GM12878 (cell line): ENCODE data around the gene ATN1. TPM values are rescaled to one million over a fixed set of nuclear protein-coding genes. Genes with fewer than 3 reads are reported as not detected.
A peak's percentile ranks its signal among the peaks of the same experiment; 100 is the strongest.

ENCODE experiments used
- ATAC-seq: fragments of 200-7000 bp; cut with Tn5 transposase; 3 replicates; pipeline ENCODE4 v1.9.1; 2020; ENCODE audit warnings: mild to moderate bottlenecking, moderate library complexity
- BruUV-seq: library from RNA; stranded (reverse); fragments of 400-500 nt; replicated peaks from 2 replicates; lab custom pipeline; 2021; lab: Mats Ljungman, UMichigan
- CTCF ChIA-PET: fragments of 300-600 bp; sonication (Branson Sonifier 250); formaldehyde crosslinking; extraction: SDS; loops from one replicate; lab custom pipeline; 2021; ENCODE audit warnings: inconsistent platforms; lab: Yijun Ruan, JAX
- POLR2A ChIA-PET: fragments of 350-600 bp; formaldehyde crosslinking; extraction: SDS; loops from one replicate; lab custom pipeline; 2021; ENCODE audit warnings: inconsistent platforms; lab: Charles Lee
- RAD21 ChIA-PET: fragments of 300-600 bp; sonication (Branson Sonifier 250); formaldehyde crosslinking; loops from one replicate; lab custom pipeline; 2023; ENCODE audit warnings: antibody characterized with exemption; ENCODE audit not compliant: unreplicated experiment; lab: Charles Lee
- SMC1A ChIA-PET: fragments of 300-600 bp; sonication (Branson Sonifier 250); formaldehyde crosslinking; loops from one replicate; lab custom pipeline; 2023; ENCODE audit not compliant: unreplicated experiment, uncharacterized antibody; lab: Charles Lee
- DNase-seq: peaks from one replicate; pipeline ENCODE4 v3.0.0-alpha.2; 2011; ENCODE audit warnings: low read depth, low spot score
- FAIRE-seq: peaks from 3 replicates; lab custom pipeline; 2011; peaks lifted over from hg19 to GRCh38; lab: Jason Lieb, UNC
- H2AFZ ChIP-seq: 2 replicates; pipeline ENCODE4 v1.6.0; 2011; ENCODE audit warnings: low read depth, low read length, control low read depth; ENCODE audit not compliant: control insufficient read depth
- H3K27ac ChIP-seq: 2 replicates; pipeline ENCODE4 v1.5.1; 2011; ENCODE audit warnings: control low read depth; ENCODE audit not compliant: control insufficient read depth, insufficient read depth
- H3K27me3 ChIP-seq, 2 experiments: replicated peaks in 1 of 2; 2 replicates each; pipeline versions ENCODE4 v1.6.0 to v1.6.1; 2011; ENCODE audit warnings: low read length in 1 of 2; ENCODE audit not compliant: control insufficient read depth in 2 of 2, insufficient read depth in 2 of 2
- H3K36me3 ChIP-seq, 2 experiments: 2 replicates each; pipeline ENCODE4 v1.5.1; 2011; ENCODE audit warnings: low read length in 1 of 2; ENCODE audit not compliant: control insufficient read depth in 2 of 2, insufficient read depth in 2 of 2
- H3K4me1 ChIP-seq: 2 replicates; pipeline ENCODE4 v1.6.1; 2011; ENCODE audit warnings: mild to moderate bottlenecking, low read length, moderate library complexity, mixed read lengths; ENCODE audit not compliant: control insufficient read depth, insufficient read depth
- H3K4me2 ChIP-seq: 2 replicates; pipeline ENCODE4 v1.6.0; 2011; ENCODE audit warnings: control low read depth; ENCODE audit not compliant: control insufficient read depth, insufficient read depth
- H3K4me3 ChIP-seq: fragments of 200-600 bp; sonication (generic); 2 replicates; pipeline ENCODE4 v1.5.1; 2016
- H3K79me2 ChIP-seq: 2 replicates; pipeline ENCODE4 v1.6.0; 2011; ENCODE audit warnings: low read length; ENCODE audit not compliant: control insufficient read depth, insufficient read depth
- H3K9ac ChIP-seq: 2 replicates; pipeline ENCODE4 v1.8.0; 2011; ENCODE audit warnings: low read length, control low read depth, mixed read lengths; ENCODE audit not compliant: control insufficient read depth, insufficient read depth
- H3K9me3 ChIP-seq: replicated peaks from 3 replicates; pipeline ENCODE4 v1.5.1; 2011; ENCODE audit warnings: mild to moderate bottlenecking, low read length; ENCODE audit not compliant: control insufficient read depth, insufficient read depth
- H4K20me1 ChIP-seq: 2 replicates; pipeline ENCODE4 v1.6.0; 2011; ENCODE audit not compliant: control insufficient read depth, insufficient read depth
- CHD1 ChIP-seq: IDR thresholded peaks from 2 replicates; pipeline ENCODE4 v1.6.1; 2012; ENCODE audit warnings: low read depth, low read length, improper control_type of control experiment
- CHD4 ChIP-seq: fragments of 200-600 bp; sonication (generic); IDR thresholded peaks from 2 replicates; pipeline ENCODE4 v1.6.1; 2016; ENCODE audit warnings: mild to moderate bottlenecking
- NR2F1 ChIP-seq: fragments of 450-650 bp; conservative IDR thresholded peaks from 2 replicates; pipeline ENCODE4 v1.6.1; 2017; ENCODE audit warnings: mild to moderate bottlenecking
- POLR2A ChIP-seq: IDR thresholded peaks from 2 replicates; pipeline ENCODE4 v1.6.1; 2011; ENCODE audit warnings: low read depth, mild to moderate bottlenecking, low read length
- RBBP5 ChIP-seq: fragments of 200-600 bp; sonication (generic); conservative IDR thresholded peaks from 2 replicates; pipeline ENCODE4 v1.6.1; 2016
- SIN3A ChIP-seq: IDR thresholded peaks from 2 replicates; pipeline ENCODE4 v1.6.1; 2012; ENCODE audit warnings: low read depth, low read length, improper control_type of control experiment
- SREBF2 ChIP-seq: IDR thresholded peaks from 2 replicates; pipeline ENCODE4 v1.6.1; 2012; ENCODE audit warnings: mild to moderate bottlenecking, low read length
- TCF12 ChIP-seq: IDR thresholded peaks from 2 replicates; pipeline ENCODE4 v1.6.1; 2011; ENCODE audit warnings: low read depth, mild to moderate bottlenecking, low read length
- whole genome bisulfite sequencing: methylation state at CpG from one replicate; pipeline ENCODE4 v1.1.6; 2016; ENCODE audit warnings: low lambda C conversion rate; ENCODE audit not compliant: insufficient replicate concordance, insufficient coverage; ENCODE audit errors: missing lambda C conversion rate; 5-methylcytosine and 5-hydroxymethylcytosine counted together
- in situ Hi-C: fragments of 300-500 bp; cut with MboI; formaldehyde crosslinking; loops from 9 replicates; pipeline ENCODE4 v1.14.3; 2018; ENCODE audit warnings: mixed read lengths
- intact Hi-C: fragments of 100-400 bp; cut with micrococcal nuclease; formaldehyde crosslinking; loops from one replicate; pipeline ENCODE4 v1.14.2; 2022; ENCODE audit not compliant: unreplicated experiment
- polyA plus RNA-seq, 11 experiments: library from polyadenylated mRNA; depleted of rRNA in 4 of 11; unstranded in 6 of 11; stranded (reverse) in 5 of 11; fragments of >200 nt; fragmentation: Nextera tagmentation in 4 of 11; fragmentation: Illumina TruSeq in 1 of 11; extraction: Ambion mirVana in 4 of 11; extraction: Trizol in 1 of 11; gene quantifications; 1 replicate in 1 of 11; 2 replicates in 10 of 11; pipeline versions ENCODE4 v1.2.1 to v1.2.3, GENCODE V29; 2011 to 2016; ENCODE audit warnings: inconsistent platforms in 2 of 11, missing spikeins in 2 of 11, low read depth in 1 of 11
- total RNA-seq, 4 experiments: library from RNA; depleted of rRNA in 3 of 4; stranded (reverse); fragments of >200 nt in 3 of 4; fragmentation: Illumina TruSeq in 1 of 4; extraction: Trizol in 1 of 4; gene quantifications; 2 replicates each; pipeline versions ENCODE4 v1.2.1 to v1.2.3, GENCODE V29; 2013 to 2021
- TF ChIP-seq, protein P1 (sequence below): fragments of 450-650 bp; IDR thresholded peaks from 2 replicates; pipeline ENCODE4 v1.6.1; 2017; ENCODE audit warnings: borderline replicate concordance
- TF ChIP-seq, protein P2 (sequence below): fragments of 450-650 bp; IDR thresholded peaks from 2 replicates; pipeline ENCODE4 v1.6.1; 2017; ENCODE audit warnings: low read depth, mild to moderate bottlenecking, moderate library complexity
- TF ChIP-seq, protein P3 (sequence below): IDR thresholded peaks from 2 replicates; pipeline ENCODE4 v1.6.1; 2012; ENCODE audit warnings: low read length, inconsistent platforms

ATN1 gene
- total and polyA plus RNA-seq, 10 of the 15 experiments (the other 5 are each of a cell fraction or from before 2014, with no cell fraction given): 0.08 to 44.5 (median 5.0) TPM

DNA sequence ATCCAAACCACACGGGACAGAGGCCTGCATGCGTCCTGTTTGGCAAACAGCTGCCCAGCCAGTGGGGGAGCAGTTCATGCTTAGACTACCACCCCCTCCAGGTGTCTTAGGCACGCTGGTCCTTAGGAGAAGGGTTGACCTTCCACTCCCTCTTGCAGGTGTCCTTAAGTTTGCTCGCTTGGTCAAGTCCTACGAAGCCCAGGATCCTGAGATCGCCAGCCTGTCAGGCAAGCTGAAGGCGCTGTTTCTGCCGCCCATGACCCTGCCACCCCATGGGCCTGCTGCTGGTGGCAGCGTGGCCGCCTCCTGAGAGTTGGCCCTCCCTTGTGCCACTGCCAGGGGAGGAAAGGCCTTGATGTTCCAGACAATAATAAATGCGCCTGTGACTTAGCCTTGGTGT is 17.9 kb downstream of the ATN1 start (continued):
- TF ChIP-seq, protein P1, sequence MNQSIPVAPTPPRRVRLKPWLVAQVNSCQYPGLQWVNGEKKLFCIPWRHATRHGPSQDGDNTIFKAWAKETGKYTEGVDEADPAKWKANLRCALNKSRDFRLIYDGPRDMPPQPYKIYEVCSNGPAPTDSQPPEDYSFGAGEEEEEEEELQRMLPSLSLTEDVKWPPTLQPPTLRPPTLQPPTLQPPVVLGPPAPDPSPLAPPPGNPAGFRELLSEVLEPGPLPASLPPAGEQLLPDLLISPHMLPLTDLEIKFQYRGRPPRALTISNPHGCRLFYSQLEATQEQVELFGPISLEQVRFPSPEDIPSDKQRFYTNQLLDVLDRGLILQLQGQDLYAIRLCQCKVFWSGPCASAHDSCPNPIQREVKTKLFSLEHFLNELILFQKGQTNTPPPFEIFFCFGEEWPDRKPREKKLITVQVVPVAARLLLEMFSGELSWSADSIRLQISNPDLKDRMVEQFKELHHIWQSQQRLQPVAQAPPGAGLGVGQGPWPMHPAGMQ: no peak
- TF ChIP-seq POLR2A: peak; percentile 31; the same call in 1 of the 2 replicates
- TF ChIP-seq RBBP5: no peak
- TF ChIP-seq NR2F1: 0 out of 2 replicates have a peak, but pooled peaks have one; percentile 28

DNA sequence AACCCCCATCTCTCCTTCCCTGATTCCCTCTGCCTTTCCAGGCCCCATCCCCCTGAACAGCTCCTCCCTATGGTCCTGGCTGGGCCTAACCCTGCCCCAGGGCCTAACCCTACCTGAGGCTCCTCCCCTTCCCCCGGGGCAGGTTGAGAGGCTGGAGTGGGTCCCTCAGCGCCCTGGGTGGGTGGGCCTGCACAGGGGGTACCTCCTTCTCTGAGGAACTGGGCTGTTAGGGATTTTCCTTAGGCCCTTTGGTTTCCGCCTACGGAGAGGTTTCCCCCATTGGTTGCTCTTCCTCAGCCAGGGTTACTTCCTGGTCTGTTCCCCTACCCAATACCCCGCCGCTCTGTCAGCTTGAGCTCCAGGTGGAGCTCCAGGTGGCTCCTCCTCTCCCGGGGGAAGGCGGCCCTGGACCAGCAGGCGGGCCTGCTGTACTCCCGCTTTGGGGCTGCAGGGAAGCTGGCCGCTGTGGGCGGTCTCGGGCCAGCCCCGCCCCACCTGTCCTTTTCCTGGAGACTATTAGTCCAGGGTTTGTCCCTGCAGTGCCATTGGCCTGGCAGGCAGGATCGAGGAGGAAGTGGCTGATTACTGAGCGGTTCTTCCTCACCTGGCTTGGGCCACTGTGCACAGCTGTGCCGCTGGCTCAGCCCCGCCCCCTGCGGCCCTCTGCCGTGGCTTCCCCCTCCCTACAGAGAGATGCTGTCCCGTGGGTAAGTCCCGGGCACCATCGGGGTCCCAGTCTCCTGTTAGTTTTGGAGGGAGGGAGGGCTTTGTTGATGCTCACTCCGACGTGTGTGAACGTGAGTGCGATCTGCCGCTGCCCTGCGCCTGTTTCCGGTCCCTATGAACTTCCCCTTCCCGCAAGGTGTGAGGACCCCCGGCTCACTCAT is 18.5 kb downstream of the ATN1 start:
- DNase-seq (peak; percentile 80), FAIRE-seq (no peak), ATAC-seq (peak; percentile 30)
- no TSS peak for BruUV-seq
- intact Hi-C loops: no loop called here
- 2% methylated on average over 31 of the region's 32 CpGs for WGBS
- Histone ChIP-seq H3K4me2 (peak overlapping the region; percentile 61), H3K9me3 (no peaks in the 10 kb centered on the region), H3K27me3 (no peaks in the 10 kb centered on the region), H2AFZ (peak overlapping the region; percentile 30), H4K20me1 (no peaks in the 10 kb centered on the region), H3K9ac (peak overlapping the region; percentile 90), H3K4me3 (peak overlapping the region; percentile 78), H3K4me1 (peaks cover 51% of the 10 kb centered on the region), H3K79me2 (peaks cover 46% of the 10 kb centered on the region), H3K36me3 (peaks cover 2 to 8% of the 10 kb centered on the region in 2 experiments; a peak in 2 of 4 replicates), H3K27ac (peak overlapping the region; percentile 91)
- CTCF ChIA-PET: interaction anchor here (1.1 to 11.6 kb wide), 11 partner anchors 14 to 198 kb away, joined by 3 to 645 read pairs (median 11); partner anchors contain the start of genes C1R, C1RL, LPCAT3 and USP5
- RAD21 ChIA-PET: interaction anchor here (0.6 to 7.0 kb wide), 9 partner anchors 14 to 164 kb away, joined by 3 to 426 read pairs (median 5); partner anchors contain the start of genes C1RL and LPCAT3
- in situ Hi-C loops: no loop called here
- POLR2A ChIA-PET: interaction anchor here (0.5 to 17.8 kb wide), 12 partner anchors 8 to 815 kb away, joined by 3 to 524 read pairs (median 6); partner anchors contain the start of genes C1RL, ENO2 and LPCAT3
- SMC1A ChIA-PET: interaction anchor here (0.6 to 11.6 kb wide), 9 partner anchors 14 to 166 kb away, joined by 3 to 395 read pairs (median 29); partner anchors contain the start of genes C1RL and ENO2
- TF ChIP-seq CHD1 (no peak), SREBF2 (no peak), SIN3A (peak; percentile 20; the same call in 1 of the 2 replicates), CHD4 (no peak), TCF12 (peak; percentile 83)
- TF ChIP-seq, protein P2, sequence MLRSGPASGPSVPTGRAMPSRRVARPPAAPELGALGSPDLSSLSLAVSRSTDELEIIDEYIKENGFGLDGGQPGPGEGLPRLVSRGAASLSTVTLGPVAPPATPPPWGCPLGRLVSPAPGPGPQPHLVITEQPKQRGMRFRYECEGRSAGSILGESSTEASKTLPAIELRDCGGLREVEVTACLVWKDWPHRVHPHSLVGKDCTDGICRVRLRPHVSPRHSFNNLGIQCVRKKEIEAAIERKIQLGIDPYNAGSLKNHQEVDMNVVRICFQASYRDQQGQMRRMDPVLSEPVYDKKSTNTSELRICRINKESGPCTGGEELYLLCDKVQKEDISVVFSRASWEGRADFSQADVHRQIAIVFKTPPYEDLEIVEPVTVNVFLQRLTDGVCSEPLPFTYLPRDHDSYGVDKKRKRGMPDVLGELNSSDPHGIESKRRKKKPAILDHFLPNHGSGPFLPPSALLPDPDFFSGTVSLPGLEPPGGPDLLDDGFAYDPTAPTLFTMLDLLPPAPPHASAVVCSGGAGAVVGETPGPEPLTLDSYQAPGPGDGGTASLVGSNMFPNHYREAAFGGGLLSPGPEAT: peak; percentile 80; the same call in 1 of the 2 replicates
- TF ChIP-seq, protein P3, sequence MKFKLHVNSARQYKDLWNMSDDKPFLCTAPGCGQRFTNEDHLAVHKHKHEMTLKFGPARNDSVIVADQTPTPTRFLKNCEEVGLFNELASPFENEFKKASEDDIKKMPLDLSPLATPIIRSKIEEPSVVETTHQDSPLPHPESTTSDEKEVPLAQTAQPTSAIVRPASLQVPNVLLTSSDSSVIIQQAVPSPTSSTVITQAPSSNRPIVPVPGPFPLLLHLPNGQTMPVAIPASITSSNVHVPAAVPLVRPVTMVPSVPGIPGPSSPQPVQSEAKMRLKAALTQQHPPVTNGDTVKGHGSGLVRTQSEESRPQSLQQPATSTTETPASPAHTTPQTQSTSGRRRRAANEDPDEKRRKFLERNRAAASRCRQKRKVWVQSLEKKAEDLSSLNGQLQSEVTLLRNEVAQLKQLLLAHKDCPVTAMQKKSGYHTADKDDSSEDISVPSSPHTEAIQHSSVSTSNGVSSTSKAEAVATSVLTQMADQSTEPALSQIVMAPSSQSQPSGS: no peak
